Spleen (tissue), 11 donors: ENCODE results near the gene SNX5. TPM values are rescaled to one million over a fixed set of nuclear protein-coding genes. Genes with fewer than 3 reads are reported as not detected.

Experiments used
- DNase-seq: peaks from one replicate; pipeline ENCODE4 v3.0.0-alpha.2; 2020
- H3K27ac ChIP-seq, 8 donors: fragments of 200-600 bp; sonication (generic) in 7 of 8; 1 replicate in 4 of 8; 2 replicates in 4 of 8; pipeline versions ENCODE4 v1.5.0 to v1.8.0; 2016 to 2021; ENCODE audit warnings: inconsistent platforms in 4 of 8, mild to moderate bottlenecking in 4 of 8, moderate library complexity in 1 of 8
- H3K27me3 ChIP-seq, 7 donors: fragments of 200-600 bp; sonication (generic) in 6 of 7; replicated peaks in 1 of 7; 1 replicate in 4 of 7; 2 replicates in 3 of 7; pipeline versions ENCODE4 v1.5.0 to v1.8.0; 2016 to 2021; ENCODE audit warnings: inconsistent platforms in 3 of 7, mild to moderate bottlenecking in 1 of 7
- H3K36me3 ChIP-seq, 6 donors: fragments of 200-600 bp; sonication (generic) in 5 of 6; 1 replicate in 4 of 6; 2 replicates in 2 of 6; pipeline versions ENCODE4 v1.5.0 to v1.8.0; 2016 to 2021; ENCODE audit warnings: inconsistent platforms in 2 of 6
- H3K4me1 ChIP-seq, 6 donors: fragments of 200-600 bp; sonication (generic) in 5 of 6; 1 replicate in 3 of 6; 2 replicates in 3 of 6; pipeline versions ENCODE4 v1.5.0 to v1.8.0; 2016 to 2021; ENCODE audit warnings: inconsistent platforms in 3 of 6
- H3K4me3 ChIP-seq, 8 donors: fragments of 200-600 bp; sonication (generic) in 7 of 8; 1 replicate in 4 of 8; 2 replicates in 4 of 8; pipeline versions ENCODE4 v1.5.0 to v1.8.0; 2016 to 2021; ENCODE audit warnings: inconsistent platforms in 4 of 8, mild to moderate bottlenecking in 4 of 8, moderate library complexity in 2 of 8
- H3K9me3 ChIP-seq, 8 donors: fragments of 200-600 bp; sonication (generic) in 7 of 8; 1 replicate in 4 of 8; 2 replicates in 4 of 8; pipeline versions ENCODE4 v1.5.0 to v1.8.0; 2016 to 2021; ENCODE audit warnings: inconsistent platforms in 4 of 8
- CTCF ChIP-seq, 11 experiments: fragments of 200-600 bp in 7 of 11; fragments of 450-650 bp in 4 of 11; sonication (generic) in 4 of 11; IDR thresholded peaks in 8 of 11; conservative IDR thresholded peaks in 3 of 11; 1 replicate in 7 of 11; 2 replicates in 4 of 11; pipeline versions ENCODE4 v1.4.0 to v1.8.0; 2016 to 2021; ENCODE audit warnings: antibody characterized with exemption in 11 of 11, inconsistent platforms in 4 of 11, mild to moderate bottlenecking in 1 of 11
- POLR2A ChIP-seq, 3 donors: fragments of 450-650 bp; IDR thresholded peaks; one replicate each; pipeline ENCODE4 v1.5.1; 2017; ENCODE audit warnings: antibody characterized with exemption in 3 of 3, mild to moderate bottlenecking in 1 of 3
- POLR2AphosphoS5 ChIP-seq, 3 donors: sonication (generic); formaldehyde crosslinking; IDR thresholded peaks; one replicate each; pipeline ENCODE4 v1.5.1; 2017; ENCODE audit warnings: antibody characterized with exemption in 3 of 3
- WGBS, 5 donors: extraction: QIAGEN DNeasy Blood & Tissue Kit in 3 of 5; methylation state at CpG; one replicate each; pipeline versions ENCODE4 v1.1.5 to v1.1.7; 2013 to 2018; 5-methylcytosine and 5-hydroxymethylcytosine counted together
- intact Hi-C: fragments of 100-400 bp; cut with DNase I; formaldehyde crosslinking; loops from one replicate; pipeline ENCODE4 v1.15.0; 2023; ENCODE audit warnings: low total_unique reads
- polyA plus RNA-seq, 3 donors: library from polyadenylated mRNA; stranded (reverse); fragments of 200-250 nt; gene quantifications; one replicate each; pipeline ENCODE4 v1.2.1, GENCODE V29; 2013
- total RNA-seq, 7 donors: library from RNA; depleted of rRNA in 3 of 7; stranded (reverse); fragments of >200 nt in 3 of 7; fragmentation: NEBNext Ultra II Directional in 4 of 7; extraction: Animal tissue kit (Norgen Biotek cat#: 25700) in 4 of 7; gene quantifications; one replicate each; pipeline versions ENCODE4 v1.1.0 to v1.2.1, GENCODE V29; 2016 to 2021
- donor health status: healthy with polysubstance abuse.
- donor health status: DM: no; HTN: no; CAD: no; lungs with moderate emphysema.
- donor health status: DM: no; HTN: no; CAD: no.
- donor health status: Bipolar disorder and iron deficiency.
- donor health status: healthy.
- donor health status: DM: no; HTN: no; CAD: no.
- donor health status: DM: yes; HTN: yes; CAD: no.

SNX5 gene
- total and polyA plus RNA-seq, 10 donors: 126 to 261 (median 175) TPM

DNA sequence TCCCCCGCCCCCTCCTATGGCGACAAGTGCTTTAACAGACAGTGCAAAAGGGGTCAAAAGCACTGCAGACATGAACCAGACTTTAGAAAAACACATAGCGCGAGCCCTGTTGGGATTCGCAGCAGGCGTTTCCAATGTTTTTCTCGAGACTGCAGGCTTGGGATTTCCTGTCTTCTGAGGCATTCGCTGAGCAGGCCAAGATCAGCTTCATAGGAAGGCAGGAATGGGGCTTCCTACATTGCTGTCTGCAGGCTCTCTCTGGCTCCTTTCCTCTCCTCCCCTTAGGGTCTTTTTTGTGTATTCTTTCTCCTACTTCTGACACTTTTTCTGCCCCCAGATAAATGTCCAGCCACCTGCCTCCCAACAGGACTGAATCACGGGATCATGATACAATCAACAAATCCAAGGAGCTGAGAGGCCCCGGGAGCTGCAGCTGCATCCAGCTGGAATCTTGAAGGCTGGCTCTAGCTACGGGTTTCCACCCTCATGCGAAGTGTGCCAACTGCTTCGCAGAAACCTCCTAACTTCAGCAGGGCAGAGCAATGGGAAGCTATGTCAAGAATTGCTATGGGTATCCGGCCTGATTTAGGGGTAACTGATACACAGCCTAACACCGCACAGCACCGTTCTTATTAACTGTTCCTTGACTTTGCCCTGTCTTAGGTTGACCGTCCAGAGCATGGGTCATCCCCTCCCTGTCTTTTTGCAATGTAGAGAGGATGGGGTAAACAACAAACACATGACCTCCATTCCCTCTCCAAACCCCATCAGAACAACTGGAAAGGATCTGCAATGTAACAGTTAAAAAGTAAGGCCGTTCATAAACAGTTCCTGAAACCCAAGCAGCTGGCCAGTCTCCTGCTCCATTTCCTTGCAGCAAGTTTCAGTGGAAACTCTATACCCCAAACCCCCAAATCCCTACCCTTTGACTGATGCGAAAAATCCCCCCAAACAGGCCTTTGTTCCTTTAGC is 31.5 kb downstream of the SNX5 start:
- Histone ChIP-seq H3K4me3 (no peak overlapping the region), H3K9me3 (no peaks in the 10 kb centered on the region), H3K27ac (peak overlapping the region in 1 of 8 donors; percentile 3), H3K27me3 (no peaks in the 10 kb centered on the region), H3K36me3 (peaks cover 0 to 21% (median 12%) of the 10 kb centered on the region in 6 donors), H3K4me1 (peaks cover 7 to 39% (median 20%) of the 10 kb centered on the region in 6 donors)
- TF ChIP-seq POLR2AphosphoS5 (IDR thresholded peaks at IDR 0.05): no peak
- TF ChIP-seq CTCF (IDR thresholded peaks at IDR 0.05 in 8 of 11, conservative IDR thresholded peaks at IDR 0.05 in 3 of 11): no peak
- no peak for TF ChIP-seq POLR2A (IDR thresholded peaks at IDR 0.05)
- intact Hi-C loops: no loop called here
- DNase-seq: no peak
- 56 to 82% (median 72%) methylated on average over 19 of the region's 19 CpGs for WGBS, 5 donors

GRCh38 chr20:17936286-17936760 is 32.3 kb downstream of the SNX5 start:
- intact Hi-C loops: no loop called here
- DNase-seq: no peak
- Histone ChIP-seq H3K27me3 (no peaks in the 10 kb centered on the region), H3K4me3 (no peak overlapping the region), H3K9me3 (peaks cover 0 to 2% (median 0%) of the 10 kb centered on the region in 8 donors), H3K27ac (peak overlapping the region in 1 of 8 donors; percentile 3), H3K4me1 (peaks cover 7 to 39% (median 20%) of the 10 kb centered on the region in 6 donors), H3K36me3 (peaks cover 0 to 13% (median 5%) of the 10 kb centered on the region in 6 donors)
- TF ChIP-seq POLR2A (IDR thresholded peaks at IDR 0.05) (no peak), CTCF (IDR thresholded peaks at IDR 0.05 in 8 of 11, conservative IDR thresholded peaks at IDR 0.05 in 3 of 11) (no peak), POLR2AphosphoS5 (IDR thresholded peaks at IDR 0.05) (no peak)
- 48 to 82% (median 69%) methylated on average over 8 of the region's 8 CpGs for WGBS, 5 donors

DNA sequence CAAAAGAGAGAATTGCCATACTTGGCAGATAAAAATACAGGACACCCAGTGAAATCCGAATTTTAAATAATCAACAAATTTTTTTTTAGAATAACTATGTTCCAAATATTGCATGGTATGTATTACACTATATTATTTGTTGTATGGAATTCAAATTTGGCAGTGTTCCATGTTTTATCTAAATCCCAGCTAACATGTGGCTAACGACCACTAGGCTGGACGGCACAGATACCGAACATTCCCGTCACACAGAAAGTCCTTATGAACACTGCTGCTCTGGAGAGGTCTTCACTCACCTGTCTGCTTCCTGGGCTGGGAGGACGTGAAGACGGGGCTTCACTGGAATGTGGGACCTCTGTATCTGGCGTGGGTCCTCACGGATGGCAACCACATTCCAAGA is 32.8 kb downstream of the SNX5 start:
- H3K27me3 ChIP-seq: no peaks in the 10 kb centered on the region
- H3K36me3 ChIP-seq: peaks cover 0 to 8% (median 0%) of the 10 kb centered on the region in 6 donors
- intact Hi-C loops: no loop called here
- no peak overlapping the region for H3K4me3 ChIP-seq
- DNase-seq: no peak
- peaks cover 7 to 39% (median 20%) of the 10 kb centered on the region in 6 donors for H3K4me1 ChIP-seq
- 83 to 94% (median 88%) methylated on average over 9 of the region's 9 CpGs for WGBS, 5 donors
- peaks cover 0 to 4% (median 0%) of the 10 kb centered on the region in 8 donors for H3K9me3 ChIP-seq
- no peak overlapping the region for H3K27ac ChIP-seq
- TF ChIP-seq POLR2AphosphoS5 (IDR thresholded peaks at IDR 0.05) (no peak), CTCF (IDR thresholded peaks at IDR 0.05 in 8 of 11, conservative IDR thresholded peaks at IDR 0.05 in 3 of 11) (no peak), POLR2A (IDR thresholded peaks at IDR 0.05) (no peak)

- peaks cover 0 to 4% (median 0%) of the 10 kb centered on the region in 8 donors for H3K9me3 ChIP-seq
- TF ChIP-seq POLR2A (IDR thresholded peaks at IDR 0.05): no peak
- TF ChIP-seq CTCF (IDR thresholded peaks at IDR 0.05 in 8 of 11, conservative IDR thresholded peaks at IDR 0.05 in 3 of 11): no peak
- no peak for TF ChIP-seq POLR2AphosphoS5 (IDR thresholded peaks at IDR 0.05)
- 71 to 95% (median 85%) methylated on average over 3 of the region's 3 CpGs for WGBS, 5 donors
- peaks cover 7 to 35% (median 20%) of the 10 kb centered on the region in 6 donors for H3K4me1 ChIP-seq
- H3K27me3 ChIP-seq: no peaks in the 10 kb centered on the region
- no peak overlapping the region for H3K27ac ChIP-seq
- DNase-seq: no peak
- peaks cover 0 to 2% (median 0%) of the 10 kb centered on the region in 6 donors for H3K36me3 ChIP-seq
- no peak overlapping the region for H3K4me3 ChIP-seq
- intact Hi-C loops: no loop called here
These were observed 33.4 kb downstream of the SNX5 start for GRCh38 chr20:17935186-17935585.
